GM21381 (cell line): ENCODE measurements around the gene CACNA2D1.
"Not testable (repeated sequence)": the region's sequence is repeated elsewhere in the genome, so short reads cannot be mapped to it uniquely, and the experiment has no call there.

Experiments
- ATAC-seq: cut with Tn5 transposase; IDR thresholded peaks from one replicate; pipeline ENCODE4 v1.9.1; 2021; ENCODE audit warnings: mild to moderate bottlenecking, moderate library complexity; ENCODE audit not compliant: unreplicated experiment

The CACNA2D1 gene

DNA sequence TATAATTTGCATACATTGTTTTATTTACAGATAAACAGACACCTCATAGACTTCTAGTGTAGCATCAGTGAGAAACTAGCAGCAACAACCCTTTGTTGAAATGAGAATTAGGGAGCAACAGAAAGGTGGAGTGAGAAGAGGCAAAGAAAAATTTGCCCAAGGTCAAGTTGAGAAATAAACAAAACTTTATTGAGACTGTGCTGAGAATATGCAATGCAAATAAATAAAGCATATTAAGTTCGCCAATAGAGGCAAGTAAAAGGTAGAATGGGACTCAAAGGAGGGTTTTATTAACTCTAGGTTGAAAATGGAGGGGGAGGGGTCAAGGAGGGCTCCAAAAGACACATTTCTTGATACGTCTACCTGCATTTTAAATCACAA lies 49.7 kb downstream of the CACNA2D1 start:
- ATAC-seq = no peak

DNA sequence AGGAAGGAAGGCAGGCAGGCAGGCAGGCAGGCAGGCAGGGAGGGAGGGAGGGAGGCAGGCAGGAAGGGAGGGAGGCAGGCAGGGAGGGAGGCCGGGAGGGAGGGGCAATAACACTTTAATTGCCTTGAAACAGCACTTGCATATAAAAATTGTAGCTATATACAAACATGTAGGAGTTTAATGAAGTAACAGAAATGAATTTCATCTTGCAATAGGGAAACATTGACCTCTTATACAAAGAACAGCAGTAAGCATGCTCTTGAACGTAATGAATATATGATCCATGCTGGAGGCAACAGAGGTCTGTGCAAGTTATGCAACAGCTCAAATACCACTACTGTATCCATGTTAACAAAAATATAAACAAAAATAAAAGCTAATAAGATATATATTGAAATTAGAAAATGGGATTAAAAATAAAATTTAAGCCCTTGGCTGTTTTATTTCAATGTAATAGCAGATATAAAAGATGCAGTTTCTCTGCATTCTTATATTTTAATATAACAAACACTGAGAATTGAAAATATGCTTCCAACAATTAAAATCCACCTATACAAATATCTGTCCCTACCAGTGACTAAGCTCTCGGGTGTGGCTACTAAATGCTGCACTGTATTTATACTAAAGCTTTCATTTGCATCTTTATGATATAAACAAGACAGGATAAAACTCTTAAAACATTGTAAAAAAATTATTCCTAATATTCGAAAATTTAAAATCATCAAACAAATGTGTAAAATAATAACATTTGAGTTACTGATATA lies 50.3 kb downstream of the CACNA2D1 start:
- ATAC-seq = no peak

GRCh38 chr7:82390936-82391335 lies 52.6 kb downstream of the CACNA2D1 start:
- ATAC-seq = no peak

GRCh38 chr7:82389876-82390275 lies 53.7 kb downstream of the CACNA2D1 start:
- no peak for ATAC-seq

- no peak for ATAC-seq
Observed at GRCh38 chr7:82388138-82388537, 55.4 kb downstream of the CACNA2D1 start.

- ATAC-seq = not testable (repeated sequence)
Observed at GRCh38 chr7:82386571-82386970, 57.0 kb downstream of the CACNA2D1 start.

GRCh38 chr7:82384779-82385178 lies 58.8 kb downstream of the CACNA2D1 start:
- ATAC-seq = no peak

- no peak for ATAC-seq
Observed at GRCh38 chr7:82384051-82384464, 59.5 kb downstream of the CACNA2D1 start.

DNA sequence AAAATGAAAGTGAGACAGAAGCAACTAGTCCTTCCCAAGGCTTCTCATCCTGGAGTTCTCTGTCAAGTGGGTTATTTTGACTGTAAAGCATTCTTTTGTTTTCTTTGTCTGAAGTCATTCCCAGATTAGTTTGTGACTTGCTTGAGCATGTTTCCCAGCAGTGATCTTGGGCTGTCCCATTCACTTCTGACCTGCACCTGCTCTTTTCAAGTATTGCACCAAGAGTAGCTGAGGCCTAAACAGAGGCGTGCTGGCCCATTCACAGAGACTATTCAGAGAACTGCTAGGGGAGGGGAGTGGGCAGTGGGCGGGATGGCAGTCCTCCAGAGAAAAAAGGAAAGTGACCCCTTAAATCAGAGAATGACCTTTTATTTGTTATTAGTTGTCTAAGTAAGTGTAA lies 61.3 kb downstream of the CACNA2D1 start:
- ATAC-seq = no peak

- no peak for ATAC-seq
Observed at GRCh38 chr7:82376739-82377138, 66.8 kb downstream of the CACNA2D1 start.

GRCh38 chr7:82375713-82376112 lies 67.9 kb downstream of the CACNA2D1 start:
- no peak for ATAC-seq

GRCh38 chr7:82375129-82375528 lies 68.4 kb downstream of the CACNA2D1 start:
- no peak for ATAC-seq

DNA sequence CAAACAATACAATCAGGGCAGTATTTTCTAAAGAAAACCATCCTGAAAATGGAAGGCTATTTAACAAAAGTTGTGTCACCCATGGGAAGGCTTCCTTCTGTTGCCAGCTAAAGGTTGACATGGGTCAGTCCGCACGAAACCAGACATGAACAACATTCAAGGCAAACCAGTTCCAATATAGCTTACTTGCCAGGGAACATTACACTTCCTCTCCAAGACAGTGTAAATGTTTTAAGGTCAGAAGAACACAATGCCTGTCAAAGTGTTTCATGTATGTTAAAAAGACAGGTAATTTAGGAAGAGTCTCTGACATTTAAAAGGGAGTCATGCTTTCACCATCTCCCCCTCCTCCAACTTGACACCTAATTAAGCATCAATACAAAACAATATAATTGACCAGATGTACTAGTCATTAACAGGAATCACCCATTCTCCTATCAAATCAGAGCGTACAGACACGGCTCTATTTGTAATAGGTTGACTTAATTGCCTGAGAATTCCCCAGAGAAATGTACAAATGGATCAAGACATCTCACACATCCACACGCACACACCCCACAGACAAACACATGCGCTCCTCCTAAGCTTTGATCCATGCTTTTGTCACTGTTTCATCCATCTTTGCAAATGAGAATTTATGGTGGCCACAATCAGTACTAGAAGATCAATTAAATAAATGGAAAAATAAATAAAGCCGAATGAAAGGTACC lies 69.5 kb downstream of the CACNA2D1 start:
- ATAC-seq = no peak

DNA sequence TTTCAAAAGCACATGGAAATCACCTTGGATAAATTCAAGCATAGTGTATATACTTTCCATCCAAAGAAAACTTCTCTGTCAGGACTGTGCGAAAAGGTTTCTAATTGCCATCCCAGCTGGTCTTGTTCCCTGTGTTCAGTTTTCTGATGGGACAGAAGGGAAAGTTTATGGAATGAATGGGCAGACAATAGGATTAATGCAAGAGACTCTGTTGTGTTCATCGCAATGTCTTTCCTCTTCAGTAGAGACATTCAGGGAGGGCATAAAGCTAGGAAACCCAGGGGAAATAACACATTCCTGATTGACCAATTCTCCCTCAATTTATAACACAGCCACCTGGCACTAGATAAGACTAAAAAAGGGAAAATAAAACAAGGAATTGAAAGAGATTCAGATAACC lies 78.9 kb downstream of the CACNA2D1 start:
- ATAC-seq = no peak

DNA sequence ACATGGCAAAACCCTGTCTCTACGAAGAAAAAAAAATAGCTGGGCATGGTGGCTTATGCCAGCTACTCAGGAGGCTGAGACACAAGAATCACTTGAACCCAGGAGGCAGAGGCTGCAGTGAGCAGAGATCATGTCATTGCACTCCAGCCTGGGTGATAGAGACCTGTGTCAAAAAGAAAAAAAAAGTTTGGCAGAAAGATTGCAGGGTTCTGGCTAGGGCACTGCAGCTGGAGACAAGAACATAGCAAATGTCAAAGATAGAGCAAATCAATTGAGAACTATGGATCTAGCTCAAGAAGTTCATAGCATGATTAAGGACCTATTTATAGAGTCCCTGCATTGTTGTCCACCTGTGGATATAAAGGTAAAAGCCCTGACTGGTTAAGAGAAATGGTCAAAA lies 79.5 kb downstream of the CACNA2D1 start:
- ATAC-seq = no peak

- no peak for ATAC-seq
Observed at GRCh38 chr7:82362129-82362706, 81.4 kb downstream of the CACNA2D1 start.

GRCh38 chr7:82360591-82361368 lies 82.8 kb downstream of the CACNA2D1 start:
- ATAC-seq = no peak

DNA sequence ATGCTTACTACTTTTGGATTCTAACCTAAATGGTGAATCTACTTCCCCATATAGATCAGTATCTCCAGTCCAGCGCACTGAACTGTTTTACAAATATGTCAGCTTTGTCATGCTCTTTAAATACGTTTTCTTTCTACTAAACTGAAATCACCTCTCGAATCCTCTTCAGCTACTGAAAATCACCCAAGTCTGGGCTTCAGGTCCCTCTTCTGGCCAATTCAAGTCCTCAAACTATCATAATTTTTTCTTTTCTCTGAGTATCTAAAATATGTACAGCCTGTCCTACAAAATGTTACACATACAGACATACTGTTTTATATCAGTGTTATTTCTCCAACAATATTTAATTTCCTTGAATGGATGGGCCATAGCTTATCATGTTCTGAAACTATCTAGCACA lies 84.2 kb downstream of the CACNA2D1 start:
- ATAC-seq = no peak

DNA sequence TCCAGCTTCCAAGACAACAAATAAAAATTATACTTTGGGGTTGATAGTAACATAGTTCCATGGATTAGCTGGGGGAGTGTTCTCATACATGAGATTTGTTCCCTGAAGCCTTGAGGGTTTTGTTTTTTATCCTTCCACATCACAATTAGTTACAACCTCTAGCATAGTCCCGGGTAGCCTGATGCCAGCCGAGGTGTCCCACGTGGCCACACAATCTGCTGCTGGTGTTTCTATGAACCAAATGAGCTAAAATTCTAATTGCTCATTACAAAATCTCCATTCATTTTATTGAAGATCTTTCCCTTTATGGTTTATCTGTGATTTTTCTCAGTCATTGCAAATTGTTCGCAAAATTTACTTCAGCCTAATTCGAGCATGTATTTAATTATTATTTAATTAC lies 84.7 kb downstream of the CACNA2D1 start:
- no peak for ATAC-seq

DNA sequence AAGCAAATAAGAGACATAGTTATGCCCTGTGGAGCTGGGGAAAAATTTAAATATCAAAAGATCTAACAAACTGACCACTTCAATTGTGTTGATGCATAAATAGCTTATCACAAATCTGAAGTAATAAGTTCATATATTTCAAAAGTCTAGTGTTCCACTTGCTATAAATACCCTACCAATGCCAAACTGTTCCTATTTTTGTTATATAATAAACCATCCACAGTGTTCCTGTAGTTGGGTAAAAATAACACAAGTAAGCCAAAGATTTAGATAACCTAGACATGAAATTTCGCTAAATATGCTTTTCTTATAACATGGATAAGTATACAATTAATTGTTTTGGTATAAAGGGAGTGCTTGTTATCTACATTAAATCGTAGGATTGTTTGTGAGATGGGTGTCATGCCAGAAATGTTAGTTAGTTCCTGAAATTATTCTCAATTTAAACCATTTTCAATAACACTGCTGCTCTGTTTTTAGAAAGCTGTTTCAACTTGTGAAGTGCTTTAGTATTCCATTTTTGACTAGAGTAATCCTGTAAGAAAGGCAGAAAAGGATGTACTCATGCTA lies 85.5 kb downstream of the CACNA2D1 start:
- no peak for ATAC-seq

GRCh38 chr7:82348251-82348650 lies 95.3 kb downstream of the CACNA2D1 start:
- ATAC-seq = no peak
